Right lobe of liver (tissue), 6 donors: ENCODE data around the gene ADD2. TPM values are rescaled to one million over a fixed set of nuclear protein-coding genes. Genes with fewer than 3 reads are reported as not detected.

Source experiments
- ATAC-seq, 4 donors: fragments of 200-7000 bp; cut with Tn5 transposase; one replicate each; pipeline ENCODE4 v1.9.1; 2020; ENCODE audit warnings: mild to moderate bottlenecking in 4 of 4, moderate library complexity in 4 of 4
- DNase-seq, 3 donors: peaks; one replicate each; pipeline ENCODE4 v3.0.0-alpha.2; 2020
- H3K27ac ChIP-seq, 3 donors: fragments of 200-600 bp; one replicate each; pipeline ENCODE4 v1.8.0; 2022
- H3K27me3 ChIP-seq, 2 donors: fragments of 200-600 bp; one replicate each; pipeline ENCODE4 v1.8.0; 2022
- H3K36me3 ChIP-seq, 4 donors: fragments of 200-600 bp; sonication (generic) in 1 of 4; one replicate each; pipeline versions ENCODE4 v1.5.1 to v1.8.0; 2017 to 2022; ENCODE audit warnings: control low read depth in 1 of 4
- H3K4me1 ChIP-seq, 4 donors: fragments of 200-600 bp; sonication (generic) in 1 of 4; one replicate each; pipeline versions ENCODE4 v1.5.1 to v1.8.0; 2017 to 2022; ENCODE audit warnings: control low read depth in 1 of 4
- H3K4me3 ChIP-seq, 3 donors: fragments of 200-600 bp; one replicate each; pipeline ENCODE4 v1.8.0; 2022
- H3K9me3 ChIP-seq, 4 donors: fragments of 200-600 bp; sonication (generic) in 1 of 4; one replicate each; pipeline versions ENCODE4 v1.5.1 to v1.8.0; 2017 to 2022; ENCODE audit warnings: control low read depth in 1 of 4
- POLR2A ChIP-seq: fragments of 450-650 bp; IDR thresholded peaks from one replicate; pipeline ENCODE4 v1.6.1; 2017; ENCODE audit warnings: antibody characterized with exemption, mild to moderate bottlenecking
- WGBS: methylation state at CpG from one replicate; pipeline ENCODE4 v1.1.6; 2018; ENCODE audit warnings: low coverage, low lambda C conversion rate; ENCODE audit not compliant: insufficient coverage; ENCODE audit errors: missing lambda C conversion rate; 5-methylcytosine and 5-hydroxymethylcytosine counted together
- intact Hi-C, 2 donors: fragments of 100-400 bp; cut with DNase I; formaldehyde crosslinking; loops; one replicate each; pipeline versions ENCODE4 v1.11.2 to v1.14.1; 2022
- small RNA-seq, 2 experiments: library from RNA; depleted of rRNA; stranded (forward); fragments of <200 nt; gene quantifications; one replicate each; pipeline ENCODE3, GENCODE V24; 2016
- total RNA-seq, 6 experiments: library from RNA; depleted of rRNA in 2 of 6; stranded (reverse); fragments of >200 nt in 2 of 6; fragmentation: NEBNext Ultra II Directional in 3 of 6; extraction: Animal tissue kit (Norgen Biotek cat#: 25700) in 3 of 6; gene quantifications; one replicate each; pipeline versions ENCODE4 v1.1.0 to v1.2.4, GENCODE V29; 2016 to 2023
- TF ChIP-seq, protein P1 (sequence below), 4 donors: fragments of 200-600 bp in 3 of 4; fragments of 450-650 bp in 1 of 4; IDR thresholded peaks; one replicate each; pipeline versions ENCODE4 v1.5.1 to v1.8.0; 2016 to 2022; ENCODE audit warnings: antibody characterized with exemption in 4 of 4, mild to moderate bottlenecking in 2 of 4
- donor health status: DM: no; HTN: yes; CAD: no.
- donor health status: DM: no; HTN: no; CAD: no.
- donor health status: DM: no; HTN: no; CAD: no.
- donor health status: DM: no; HTN: yes; CAD: no.
- donor health status: DM: no; HTN: yes; CAD: no.

The ADD2 gene
- total RNA-seq, 6 experiments from 2014 or later, result under 0.01 to 1.00 (median 0.14) TPM; not detected in 1

DNA sequence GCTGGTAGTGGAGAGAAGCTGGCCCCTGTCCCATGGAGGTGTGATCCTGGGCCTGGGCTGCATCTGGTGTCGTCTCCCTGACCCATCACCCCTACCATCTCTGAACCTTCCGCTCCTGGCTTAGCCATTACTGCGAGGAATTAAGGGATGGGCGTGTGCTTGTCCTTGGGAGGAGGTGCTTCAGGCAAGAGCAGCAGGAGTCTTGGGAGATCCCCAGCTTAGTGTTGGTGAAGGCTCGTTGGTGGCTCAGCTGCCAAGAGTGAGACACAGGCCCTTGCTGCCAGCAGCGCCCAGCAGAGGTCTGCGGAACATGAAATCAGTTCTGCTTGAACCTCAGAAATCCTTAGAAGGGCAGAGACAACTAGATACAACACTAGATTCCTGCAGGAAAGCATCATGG is 154.5 kb downstream of the ADD2 start:
- H3K27me3 ChIP-seq, result no peaks in the 10 kb centered on the region
- no peak overlapping the region for H3K4me3 ChIP-seq
- H3K36me3 ChIP-seq, result no peaks in the 10 kb centered on the region
- intact Hi-C loops, result loop anchor here (10.0 kb wide), 1 partner anchor 269 kb away; no protein-coding TSS in a partner anchor
- no peaks in the 10 kb centered on the region for H3K9me3 ChIP-seq
- no peak overlapping the region for H3K27ac ChIP-seq
- 83% methylated on average over 4 of the region's 7 CpGs for WGBS
- TF ChIP-seq POLR2A, result no peak
- TF ChIP-seq, protein P1, sequence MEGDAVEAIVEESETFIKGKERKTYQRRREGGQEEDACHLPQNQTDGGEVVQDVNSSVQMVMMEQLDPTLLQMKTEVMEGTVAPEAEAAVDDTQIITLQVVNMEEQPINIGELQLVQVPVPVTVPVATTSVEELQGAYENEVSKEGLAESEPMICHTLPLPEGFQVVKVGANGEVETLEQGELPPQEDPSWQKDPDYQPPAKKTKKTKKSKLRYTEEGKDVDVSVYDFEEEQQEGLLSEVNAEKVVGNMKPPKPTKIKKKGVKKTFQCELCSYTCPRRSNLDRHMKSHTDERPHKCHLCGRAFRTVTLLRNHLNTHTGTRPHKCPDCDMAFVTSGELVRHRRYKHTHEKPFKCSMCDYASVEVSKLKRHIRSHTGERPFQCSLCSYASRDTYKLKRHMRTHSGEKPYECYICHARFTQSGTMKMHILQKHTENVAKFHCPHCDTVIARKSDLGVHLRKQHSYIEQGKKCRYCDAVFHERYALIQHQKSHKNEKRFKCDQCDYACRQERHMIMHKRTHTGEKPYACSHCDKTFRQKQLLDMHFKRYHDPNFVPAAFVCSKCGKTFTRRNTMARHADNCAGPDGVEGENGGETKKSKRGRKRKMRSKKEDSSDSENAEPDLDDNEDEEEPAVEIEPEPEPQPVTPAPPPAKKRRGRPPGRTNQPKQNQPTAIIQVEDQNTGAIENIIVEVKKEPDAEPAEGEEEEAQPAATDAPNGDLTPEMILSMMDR (IDR thresholded peaks at IDR 0.05), result no peak
- no peak for ATAC-seq
- H3K4me1 ChIP-seq, result no peaks in the 10 kb centered on the region
- no peak for DNase-seq

DNA sequence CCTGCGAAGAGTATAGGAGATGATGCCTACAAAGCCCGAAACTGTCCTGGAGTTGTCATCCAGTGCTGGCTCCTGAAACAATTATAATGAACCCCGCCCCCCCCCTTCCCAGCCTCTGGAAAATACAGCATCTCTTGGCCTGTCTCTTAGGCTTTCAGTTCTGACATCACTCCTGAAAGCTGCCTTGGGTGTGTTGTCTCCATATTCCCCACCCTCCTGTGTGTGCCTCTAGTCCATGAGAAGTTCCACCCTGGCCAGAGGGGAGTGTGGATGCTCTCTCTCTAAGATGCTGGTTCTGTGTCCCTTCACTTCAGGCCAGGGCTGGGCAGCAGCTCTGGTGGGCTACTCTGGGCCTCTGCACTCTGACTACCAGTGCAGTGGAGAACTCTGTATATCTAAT is 155.4 kb downstream of the ADD2 start:
- no peak for TF ChIP-seq POLR2A
- TF ChIP-seq, protein P1 (IDR thresholded peaks at IDR 0.05), result no peak
- intact Hi-C loops, result loop anchor here (10.0 kb wide), 1 partner anchor 268 kb away; no protein-coding TSS in a partner anchor

DNA sequence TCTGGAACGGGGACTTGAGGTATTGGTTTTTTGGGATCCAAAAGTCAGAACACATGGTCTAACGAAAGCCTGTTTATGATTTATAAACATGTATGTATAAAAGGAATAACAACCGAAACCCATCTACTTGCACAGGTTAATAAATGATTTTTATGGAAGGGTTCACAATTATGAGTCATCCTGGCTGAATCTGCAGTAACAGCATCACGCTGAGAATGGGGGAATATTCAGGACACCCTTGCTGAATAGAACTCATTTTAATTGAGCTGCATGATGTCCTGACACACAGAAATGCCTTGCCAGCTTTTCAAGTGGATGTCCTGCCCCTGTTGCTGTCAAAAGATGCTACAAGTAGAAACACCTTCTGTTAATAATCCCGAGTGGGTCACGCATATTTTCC is 159.6 kb downstream of the ADD2 start:
- no peak for ATAC-seq
- Histone ChIP-seq H3K4me1 (no peaks in the 10 kb centered on the region), H3K4me3 (no peak overlapping the region), H3K27ac (no peak overlapping the region), H3K36me3 (no peaks in the 10 kb centered on the region), H3K9me3 (no peaks in the 10 kb centered on the region), H3K27me3 (no peaks in the 10 kb centered on the region)
- 46% methylated on average over 4 of the region's 6 CpGs for WGBS
- intact Hi-C loops, result no loop called here
- no peak for TF ChIP-seq POLR2A
- TF ChIP-seq, protein P1 (IDR thresholded peaks at IDR 0.05), result no peak
- no peak for DNase-seq

More for the DNA sequence above, 155.4 kb downstream of the ADD2 start:
- no peaks in the 10 kb centered on the region for H3K27me3 ChIP-seq
- DNase-seq, result no peak
- no peaks in the 10 kb centered on the region for H3K36me3 ChIP-seq
- H3K27ac ChIP-seq, result no peak overlapping the region
- H3K4me3 ChIP-seq, result no peak overlapping the region
- H3K9me3 ChIP-seq, result no peaks in the 10 kb centered on the region
- WGBS, result no CpG with 5 or more reads among the region's 3 CpGs
- no peaks in the 10 kb centered on the region for H3K4me1 ChIP-seq
- ATAC-seq, result no peak

DNA sequence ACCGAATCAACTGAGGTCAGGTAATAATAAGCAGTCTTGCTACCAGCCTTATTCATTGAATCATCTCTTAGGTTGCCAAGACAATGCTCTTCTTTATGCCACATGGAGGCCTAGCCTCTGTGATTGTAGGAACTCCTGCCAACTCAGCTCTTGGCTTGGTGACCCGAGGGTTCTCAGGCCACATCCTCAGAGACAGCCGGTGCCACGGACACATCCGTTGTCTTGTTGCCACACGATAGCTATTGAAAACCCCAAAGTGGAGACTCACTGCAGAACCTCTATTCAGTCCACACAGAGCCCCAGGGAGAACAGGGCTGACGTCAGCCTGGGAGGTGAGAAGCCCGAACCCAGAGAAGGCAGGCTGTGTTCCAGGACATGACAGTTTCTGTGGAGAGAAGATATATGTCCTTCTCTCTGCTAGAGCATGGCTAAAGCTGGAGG is 160.9 kb downstream of the ADD2 start:
- Histone ChIP-seq H3K4me3 (no peak overlapping the region), H3K9me3 (no peaks in the 10 kb centered on the region), H3K27ac (no peak overlapping the region), H3K36me3 (no peaks in the 10 kb centered on the region), H3K27me3 (no peaks in the 10 kb centered on the region), H3K4me1 (no peaks in the 10 kb centered on the region)
- DNase-seq (no peak), ATAC-seq (no peak)
- TF ChIP-seq, protein P1 (IDR thresholded peaks at IDR 0.05), result no peak
- no peak for TF ChIP-seq POLR2A
- 73% methylated on average over 8 of the region's 8 CpGs for WGBS
- intact Hi-C loops, result no loop called here

Small RNAs within 50 kb of the gene (small RNA-seq; reads per million reads assigned to genes)
- gene HMGN2P21, result 0 reads per million in 2 experiments

Other genes with a start within 250 kb of the ADD2 start
- gene TGFA, start 214.4 kb downstream of the ADD2 start, total RNA-seq, result 1 to 10 TPM; 2.1 to 5.1 (median 4.4) TPM
- gene FIGLA, start 22.4 kb upstream of the ADD2 start, total RNA-seq, result not detected
- gene CLEC4F, start 52.4 kb upstream of the ADD2 start, total RNA-seq, result not detected
- gene CD207, start 67.6 kb upstream of the ADD2 start, total RNA-seq, result under 1 TPM in 1 of 6 experiments, not detected in 5; 0.16 TPM
- gene VAX2, start 132.4 kb upstream of the ADD2 start, total RNA-seq, result not detected
- under 1 TPM in 1 of 6 experiments, not detected in 5; 0.44 TPM for gene ATP6V1B1, start 167.7 kb upstream of the ADD2 start, total RNA-seq
- gene ANKRD53, start 210.4 kb upstream of the ADD2 start, total RNA-seq, result under 1 TPM in 5 of 6 experiments, not detected in 1; 0.25 to 0.93 (median 0.50) TPM
- gene TEX261, start 226.7 kb upstream of the ADD2 start, total RNA-seq, result 10 to 100 TPM; 26.5 to 33.2 (median 27.1) TPM